ENCODE results near the gene TRH. TPM values are rescaled to one million over a fixed set of nuclear protein-coding genes. Genes with fewer than 3 reads are reported as not detected.

Gene TRH
- total RNA-seq, 1 donor from 2014 or later = not detected

DNA sequence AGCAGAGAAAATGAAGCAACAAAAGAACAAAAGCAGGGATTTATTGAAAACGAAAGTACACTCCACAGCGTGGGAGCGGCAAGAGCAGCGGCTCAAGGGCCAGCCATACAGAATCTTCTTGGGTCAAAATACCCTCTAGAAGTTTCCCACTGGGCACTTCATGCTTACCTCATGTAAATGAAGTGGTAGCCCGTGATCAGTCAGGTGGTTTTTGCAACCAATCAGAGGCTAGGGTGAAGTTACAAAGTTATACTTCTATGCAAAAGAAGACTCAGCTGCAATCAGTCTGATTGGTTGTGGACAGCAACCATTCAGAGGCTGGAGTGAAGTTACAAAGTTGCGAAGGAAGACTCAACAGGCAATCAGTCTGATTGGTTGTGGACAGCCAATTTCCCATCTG, 37.8 kb upstream of the TRH start:
- DNase-seq = no peak

DNA sequence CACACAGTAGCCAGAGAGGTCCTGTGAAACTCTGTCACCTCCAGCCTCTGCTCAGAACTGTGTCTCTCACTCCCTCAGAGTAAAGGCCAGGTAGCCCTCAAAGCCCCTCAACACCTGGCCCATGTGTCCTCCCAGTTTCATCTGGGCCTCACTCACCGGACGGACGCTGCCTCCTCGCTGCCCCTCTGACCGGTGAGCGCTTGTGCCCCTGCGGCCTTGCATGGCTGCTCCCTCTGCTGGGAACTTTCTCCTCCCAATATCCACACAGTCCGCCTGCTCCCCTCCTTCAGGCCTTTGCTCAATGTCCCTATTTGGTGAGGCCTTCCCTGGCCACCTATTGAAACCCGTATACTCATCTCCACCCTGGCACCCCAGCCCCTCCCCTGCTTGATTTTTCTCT, 36.8 kb upstream of the TRH start:
- H3K4me1 ChIP-seq = no peaks in the 10 kb centered on the region
- H3K4me3 ChIP-seq = no peak overlapping the region
- H3K27ac ChIP-seq (replicated peaks) = no peak overlapping the region
- intact Hi-C loops (cut with micrococcal nuclease) = loop anchor here (10.0 kb wide), 2 partner anchors 113 to 283 kb away; no protein-coding TSS in a partner anchor
- DNase-seq = no peak
- TF ChIP-seq, protein P1, sequence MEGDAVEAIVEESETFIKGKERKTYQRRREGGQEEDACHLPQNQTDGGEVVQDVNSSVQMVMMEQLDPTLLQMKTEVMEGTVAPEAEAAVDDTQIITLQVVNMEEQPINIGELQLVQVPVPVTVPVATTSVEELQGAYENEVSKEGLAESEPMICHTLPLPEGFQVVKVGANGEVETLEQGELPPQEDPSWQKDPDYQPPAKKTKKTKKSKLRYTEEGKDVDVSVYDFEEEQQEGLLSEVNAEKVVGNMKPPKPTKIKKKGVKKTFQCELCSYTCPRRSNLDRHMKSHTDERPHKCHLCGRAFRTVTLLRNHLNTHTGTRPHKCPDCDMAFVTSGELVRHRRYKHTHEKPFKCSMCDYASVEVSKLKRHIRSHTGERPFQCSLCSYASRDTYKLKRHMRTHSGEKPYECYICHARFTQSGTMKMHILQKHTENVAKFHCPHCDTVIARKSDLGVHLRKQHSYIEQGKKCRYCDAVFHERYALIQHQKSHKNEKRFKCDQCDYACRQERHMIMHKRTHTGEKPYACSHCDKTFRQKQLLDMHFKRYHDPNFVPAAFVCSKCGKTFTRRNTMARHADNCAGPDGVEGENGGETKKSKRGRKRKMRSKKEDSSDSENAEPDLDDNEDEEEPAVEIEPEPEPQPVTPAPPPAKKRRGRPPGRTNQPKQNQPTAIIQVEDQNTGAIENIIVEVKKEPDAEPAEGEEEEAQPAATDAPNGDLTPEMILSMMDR (IDR thresholded peaks at IDR 0.05; ENCODE audit: borderline replicate concordance) = no peak
- H3K36me3 ChIP-seq = no peaks in the 10 kb centered on the region
- H3K9me3 ChIP-seq (replicated peaks) = no peaks in the 10 kb centered on the region
- H3K27me3 ChIP-seq (ENCODE audit: low read depth) = no peaks in the 10 kb centered on the region

More for the DNA sequence above, 37.8 kb upstream of the TRH start:
- Histone ChIP-seq H3K4me1 (no peaks in the 10 kb centered on the region), H3K27ac (replicated peaks) (peak overlapping the region; percentile 39), H3K27me3 (ENCODE audit: low read depth) (no peaks in the 10 kb centered on the region), H3K9me3 (replicated peaks) (no peaks in the 10 kb centered on the region), H3K4me3 (peak overlapping the region; percentile 55), H3K36me3 (no peaks in the 10 kb centered on the region)
- intact Hi-C loops (cut with micrococcal nuclease) = loop anchor here (10.0 kb wide), 2 partner anchors 112 to 282 kb away; no protein-coding TSS in a partner anchor
- TF ChIP-seq, protein P1 (IDR thresholded peaks at IDR 0.05; ENCODE audit: borderline replicate concordance) = no peak

DNA sequence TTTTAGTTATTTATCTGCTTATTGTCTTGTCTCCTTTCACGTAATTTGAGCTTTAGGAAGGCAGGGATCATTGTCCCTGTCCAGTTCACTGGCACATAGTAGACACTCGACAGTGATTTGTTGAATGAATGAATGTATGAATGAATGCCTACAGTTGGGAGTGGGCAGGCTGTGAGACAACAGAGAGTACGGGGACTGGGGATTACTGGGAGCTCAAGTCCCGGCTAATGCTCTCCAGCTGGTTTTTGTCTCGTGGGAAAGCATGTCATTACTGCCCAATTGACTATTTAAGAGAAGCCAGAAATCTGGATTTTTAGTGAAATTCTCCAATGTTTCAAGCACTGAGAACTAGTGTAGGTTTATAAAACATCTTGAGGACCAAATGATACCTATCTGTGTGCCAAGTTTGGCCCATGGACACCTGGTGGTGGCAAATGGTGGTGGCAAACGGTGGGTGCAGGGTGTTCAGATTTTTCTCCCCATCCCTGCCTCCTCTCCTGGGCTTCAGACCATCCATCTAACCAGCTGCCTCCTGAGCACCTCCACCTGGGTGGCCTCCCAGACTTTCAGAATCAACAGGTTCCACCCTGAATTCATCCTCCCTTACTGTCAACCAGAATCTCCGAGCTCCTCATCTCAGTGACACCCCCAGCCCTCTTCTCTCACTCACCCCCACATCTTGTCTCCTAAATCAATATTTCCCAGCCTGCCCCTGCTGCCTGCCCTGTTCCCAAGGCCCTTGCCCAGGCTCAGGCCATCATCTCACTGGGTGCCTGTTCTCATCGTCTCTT, 36.2 kb upstream of the TRH start:
- Histone ChIP-seq H3K36me3 (no peaks in the 10 kb centered on the region), H3K4me3 (no peak overlapping the region), H3K27ac (replicated peaks) (no peak overlapping the region), H3K9me3 (replicated peaks) (no peaks in the 10 kb centered on the region), H3K27me3 (ENCODE audit: low read depth) (no peaks in the 10 kb centered on the region), H3K4me1 (no peaks in the 10 kb centered on the region)
- DNase-seq = no peak
- intact Hi-C loops (cut with micrococcal nuclease) = loop anchor here (10.0 kb wide), 2 partner anchors 114 to 284 kb away; no protein-coding TSS in a partner anchor
- TF ChIP-seq, protein P1 (IDR thresholded peaks at IDR 0.05; ENCODE audit: borderline replicate concordance) = peak; percentile 7

DNA sequence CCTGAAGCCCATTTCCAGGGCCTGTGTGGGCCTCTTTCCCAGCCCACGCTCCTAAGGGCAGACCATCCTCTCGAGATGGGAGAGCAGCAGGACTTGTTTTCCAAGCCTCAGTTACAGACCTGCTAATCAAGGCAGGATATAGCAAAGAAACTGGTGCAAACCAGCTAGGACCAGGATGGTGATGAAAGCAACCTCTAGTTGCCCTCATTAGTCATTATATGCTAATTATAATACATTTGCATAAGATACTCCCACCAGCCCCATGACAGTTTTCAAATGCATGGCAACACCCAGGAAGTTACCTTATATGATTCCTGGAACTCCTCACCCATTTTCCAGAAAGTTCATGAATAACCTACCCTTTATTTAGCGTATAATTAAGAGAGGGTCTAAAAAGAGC, 34.4 kb upstream of the TRH start:
- no peak for DNase-seq
- H3K27ac ChIP-seq (replicated peaks) = no peak overlapping the region
- peaks cover 4% of the 10 kb centered on the region for H3K27me3 ChIP-seq (ENCODE audit: low read depth)
- H3K9me3 ChIP-seq (replicated peaks) = no peaks in the 10 kb centered on the region
- no peak overlapping the region for H3K4me3 ChIP-seq
- H3K4me1 ChIP-seq = no peaks in the 10 kb centered on the region
- H3K36me3 ChIP-seq = no peaks in the 10 kb centered on the region
- TF ChIP-seq, protein P1 (IDR thresholded peaks at IDR 0.05; ENCODE audit: borderline replicate concordance) = no peak
- intact Hi-C loops (cut with micrococcal nuclease) = loop anchor here (10.0 kb wide), 1 partner anchor 155 kb away; no protein-coding TSS in a partner anchor

DNA sequence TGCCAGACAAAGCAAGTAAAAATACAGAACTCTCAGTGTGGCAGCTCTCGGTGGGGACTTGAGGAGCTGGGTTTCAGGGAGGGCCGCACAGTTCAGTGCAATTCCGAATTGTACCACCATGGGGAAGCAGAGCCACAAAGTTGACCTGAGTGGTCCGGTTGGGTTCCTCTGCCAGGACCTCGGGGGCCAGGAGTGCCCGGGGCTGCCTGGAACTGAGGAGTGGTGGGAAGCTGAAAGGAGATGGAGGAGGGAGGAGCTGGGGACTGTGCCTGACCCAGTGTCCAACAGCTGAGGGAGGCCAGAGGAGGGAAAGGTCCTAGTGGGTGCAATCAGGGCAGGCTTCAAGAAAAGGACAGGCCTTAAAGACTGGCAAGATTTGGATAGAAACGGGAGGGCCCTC, 32.2 kb upstream of the TRH start:
- H3K36me3 ChIP-seq = no peaks in the 10 kb centered on the region
- intact Hi-C loops (cut with micrococcal nuclease) = loop anchor here (10.0 kb wide), 1 partner anchor 153 kb away; no protein-coding TSS in a partner anchor
- H3K27ac ChIP-seq (replicated peaks) = no peak overlapping the region
- TF ChIP-seq, protein P1 (IDR thresholded peaks at IDR 0.05; ENCODE audit: borderline replicate concordance) = peak; percentile 81
- H3K27me3 ChIP-seq (ENCODE audit: low read depth) = peaks cover 18% of the 10 kb centered on the region
- DNase-seq = peak; percentile 44
- H3K4me1 ChIP-seq = no peaks in the 10 kb centered on the region
- H3K4me3 ChIP-seq = no peak overlapping the region
- peaks cover 7% of the 10 kb centered on the region for H3K9me3 ChIP-seq (replicated peaks)
